ENCODE data around the gene GABRB3.

GABRB3 gene

DNA sequence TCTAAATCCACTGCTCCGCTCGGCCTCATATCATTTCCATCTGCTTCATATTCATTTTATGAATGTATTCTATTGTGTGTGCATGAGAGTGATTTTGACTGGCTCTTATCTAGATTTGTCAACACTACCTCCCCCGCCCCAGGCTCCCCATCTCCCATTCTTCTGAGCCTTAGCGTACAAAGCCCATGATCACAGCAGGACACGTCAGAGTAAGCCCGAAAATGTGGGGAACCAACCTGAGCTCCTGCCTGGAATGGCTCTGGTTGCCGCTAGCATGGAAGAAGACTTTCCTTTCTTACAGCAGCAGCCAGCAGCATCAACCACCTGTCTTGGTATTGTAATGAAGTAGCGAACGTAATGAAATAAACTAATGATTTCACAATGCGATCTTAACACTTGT is 61.4 kb downstream of the GABRB3 start:
- no peak for ATAC-seq
- TF ChIP-seq, protein P1, sequence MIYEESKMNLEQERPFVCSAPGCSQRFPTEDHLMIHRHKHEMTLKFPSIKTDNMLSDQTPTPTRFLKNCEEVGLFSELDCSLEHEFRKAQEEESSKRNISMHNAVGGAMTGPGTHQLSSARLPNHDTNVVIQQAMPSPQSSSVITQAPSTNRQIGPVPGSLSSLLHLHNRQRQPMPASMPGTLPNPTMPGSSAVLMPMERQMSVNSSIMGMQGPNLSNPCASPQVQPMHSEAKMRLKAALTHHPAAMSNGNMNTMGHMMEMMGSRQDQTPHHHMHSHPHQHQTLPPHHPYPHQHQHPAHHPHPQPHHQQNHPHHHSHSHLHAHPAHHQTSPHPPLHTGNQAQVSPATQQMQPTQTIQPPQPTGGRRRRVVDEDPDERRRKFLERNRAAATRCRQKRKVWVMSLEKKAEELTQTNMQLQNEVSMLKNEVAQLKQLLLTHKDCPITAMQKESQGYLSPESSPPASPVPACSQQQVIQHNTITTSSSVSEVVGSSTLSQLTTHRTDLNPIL (CRISPR knock-in tag; IDR thresholded peaks at IDR 0.05; ENCODE audit: low read depth) = no peak
- no peak for TF ChIP-seq ZC3H10 (CRISPR knock-in tag; IDR thresholded peaks at IDR 0.05)
- no peak for TF ChIP-seq BACH2 (CRISPR knock-in tag; IDR thresholded peaks at IDR 0.05; ENCODE audit: borderline replicate concordance)
- TF ChIP-seq, protein P2, sequence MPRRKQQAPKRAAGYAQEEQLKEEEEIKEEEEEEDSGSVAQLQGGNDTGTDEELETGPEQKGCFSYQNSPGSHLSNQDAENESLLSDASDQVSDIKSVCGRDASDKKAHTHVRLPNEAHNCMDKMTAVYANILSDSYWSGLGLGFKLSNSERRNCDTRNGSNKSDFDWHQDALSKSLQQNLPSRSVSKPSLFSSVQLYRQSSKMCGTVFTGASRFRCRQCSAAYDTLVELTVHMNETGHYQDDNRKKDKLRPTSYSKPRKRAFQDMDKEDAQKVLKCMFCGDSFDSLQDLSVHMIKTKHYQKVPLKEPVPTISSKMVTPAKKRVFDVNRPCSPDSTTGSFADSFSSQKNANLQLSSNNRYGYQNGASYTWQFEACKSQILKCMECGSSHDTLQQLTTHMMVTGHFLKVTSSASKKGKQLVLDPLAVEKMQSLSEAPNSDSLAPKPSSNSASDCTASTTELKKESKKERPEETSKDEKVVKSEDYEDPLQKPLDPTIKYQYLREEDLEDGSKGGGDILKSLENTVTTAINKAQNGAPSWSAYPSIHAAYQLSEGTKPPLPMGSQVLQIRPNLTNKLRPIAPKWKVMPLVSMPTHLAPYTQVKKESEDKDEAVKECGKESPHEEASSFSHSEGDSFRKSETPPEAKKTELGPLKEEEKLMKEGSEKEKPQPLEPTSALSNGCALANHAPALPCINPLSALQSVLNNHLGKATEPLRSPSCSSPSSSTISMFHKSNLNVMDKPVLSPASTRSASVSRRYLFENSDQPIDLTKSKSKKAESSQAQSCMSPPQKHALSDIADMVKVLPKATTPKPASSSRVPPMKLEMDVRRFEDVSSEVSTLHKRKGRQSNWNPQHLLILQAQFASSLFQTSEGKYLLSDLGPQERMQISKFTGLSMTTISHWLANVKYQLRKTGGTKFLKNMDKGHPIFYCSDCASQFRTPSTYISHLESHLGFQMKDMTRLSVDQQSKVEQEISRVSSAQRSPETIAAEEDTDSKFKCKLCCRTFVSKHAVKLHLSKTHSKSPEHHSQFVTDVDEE (CRISPR knock-in tag; IDR thresholded peaks at IDR 0.05) = no peak
- TF ChIP-seq GLIS3 (CRISPR knock-in tag; IDR thresholded peaks at IDR 0.05) = no peak

DNA sequence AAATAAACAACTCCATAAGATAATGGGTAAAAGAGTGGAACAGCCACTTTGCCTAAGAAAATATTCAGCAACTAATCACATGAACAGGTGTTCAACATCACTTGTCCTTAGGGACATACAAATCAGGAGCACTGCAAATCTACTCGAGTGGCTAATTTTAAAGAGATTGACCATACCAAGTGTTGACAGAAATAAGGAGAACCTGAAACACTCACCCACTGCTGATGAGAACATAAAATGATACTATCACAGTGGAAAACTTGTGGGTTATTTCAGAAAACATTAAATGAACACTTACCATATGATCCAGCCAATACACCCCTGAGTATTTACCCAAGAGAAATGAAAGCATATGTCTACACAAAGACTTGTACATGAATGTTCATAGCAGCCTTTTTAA is 70.5 kb downstream of the GABRB3 start:
- ATAC-seq = no peak
- TF ChIP-seq ZNF8 (CRISPR knock-in tag; IDR thresholded peaks at IDR 0.05) (no peak), TCF4 (CRISPR knock-in tag; IDR thresholded peaks at IDR 0.05; ENCODE audit: borderline replicate concordance) (no peak), ZNF70 (CRISPR knock-in tag; IDR thresholded peaks at IDR 0.05) (no peak)

DNA sequence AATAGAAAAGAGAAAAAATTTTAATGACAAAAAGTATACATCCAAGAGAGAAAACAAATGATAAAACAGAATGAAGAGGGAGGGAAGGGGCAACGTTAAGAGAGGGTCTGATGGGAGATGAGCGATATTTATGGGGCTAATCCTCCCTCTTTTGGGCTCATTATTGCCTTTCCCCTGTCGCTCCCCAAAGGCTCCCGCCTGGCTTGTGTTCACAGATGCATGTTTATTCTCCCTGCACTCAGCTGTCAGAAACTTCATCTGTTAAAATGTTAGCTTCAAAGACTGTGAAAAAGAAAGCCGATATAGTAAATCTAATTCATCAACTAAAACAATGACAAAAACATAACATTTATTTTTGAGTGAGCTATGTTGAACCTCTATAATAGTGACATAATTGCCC is 74.3 kb downstream of the GABRB3 start:
- TF ChIP-seq ZNF8 (CRISPR knock-in tag; IDR thresholded peaks at IDR 0.05) = no peak
- no peak for TF ChIP-seq GLIS3 (CRISPR knock-in tag; IDR thresholded peaks at IDR 0.05)
- TF ChIP-seq, protein P3, sequence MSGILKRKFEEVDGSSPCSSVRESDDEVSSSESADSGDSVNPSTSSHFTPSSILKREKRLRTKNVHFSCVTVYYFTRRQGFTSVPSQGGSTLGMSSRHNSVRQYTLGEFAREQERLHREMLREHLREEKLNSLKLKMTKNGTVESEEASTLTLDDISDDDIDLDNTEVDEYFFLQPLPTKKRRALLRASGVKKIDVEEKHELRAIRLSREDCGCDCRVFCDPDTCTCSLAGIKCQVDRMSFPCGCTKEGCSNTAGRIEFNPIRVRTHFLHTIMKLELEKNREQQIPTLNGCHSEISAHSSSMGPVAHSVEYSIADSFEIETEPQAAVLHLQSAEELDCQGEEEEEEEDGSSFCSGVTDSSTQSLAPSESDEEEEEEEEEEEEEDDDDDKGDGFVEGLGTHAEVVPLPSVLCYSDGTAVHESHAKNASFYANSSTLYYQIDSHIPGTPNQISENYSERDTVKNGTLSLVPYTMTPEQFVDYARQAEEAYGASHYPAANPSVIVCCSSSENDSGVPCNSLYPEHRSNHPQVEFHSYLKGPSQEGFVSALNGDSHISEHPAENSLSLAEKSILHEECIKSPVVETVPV (CRISPR knock-in tag; IDR thresholded peaks at IDR 0.05) = no peak
- TF ChIP-seq ZC3H10 (CRISPR knock-in tag; IDR thresholded peaks at IDR 0.05) = no peak
- TF ChIP-seq, protein P1 (CRISPR knock-in tag; IDR thresholded peaks at IDR 0.05; ENCODE audit: low read depth) = no peak
- no peak for TF ChIP-seq BACH2 (CRISPR knock-in tag; IDR thresholded peaks at IDR 0.05; ENCODE audit: borderline replicate concordance)
- TF ChIP-seq SNAI2 (CRISPR knock-in tag; IDR thresholded peaks at IDR 0.05) = no peak
- TF ChIP-seq TCF4 (CRISPR knock-in tag; IDR thresholded peaks at IDR 0.05; ENCODE audit: borderline replicate concordance) = no peak
- TF ChIP-seq ZNF565 (CRISPR knock-in tag; conservative IDR thresholded peaks at IDR 0.05; ENCODE audit: low read depth) = no peak
- TF ChIP-seq ESRRG (CRISPR knock-in tag; IDR thresholded peaks at IDR 0.05) = no peak
- no peak for TF ChIP-seq ISL1 (CRISPR knock-in tag; IDR thresholded peaks at IDR 0.05)
- no peak for TF ChIP-seq RARB (CRISPR knock-in tag; IDR thresholded peaks at IDR 0.05)
- no peak for TF ChIP-seq ARNTL (CRISPR knock-in tag; IDR thresholded peaks at IDR 0.05; ENCODE audit: borderline replicate concordance, low read depth)
- TF ChIP-seq, protein P2 (CRISPR knock-in tag; IDR thresholded peaks at IDR 0.05) = no peak
- ATAC-seq = no peak

DNA sequence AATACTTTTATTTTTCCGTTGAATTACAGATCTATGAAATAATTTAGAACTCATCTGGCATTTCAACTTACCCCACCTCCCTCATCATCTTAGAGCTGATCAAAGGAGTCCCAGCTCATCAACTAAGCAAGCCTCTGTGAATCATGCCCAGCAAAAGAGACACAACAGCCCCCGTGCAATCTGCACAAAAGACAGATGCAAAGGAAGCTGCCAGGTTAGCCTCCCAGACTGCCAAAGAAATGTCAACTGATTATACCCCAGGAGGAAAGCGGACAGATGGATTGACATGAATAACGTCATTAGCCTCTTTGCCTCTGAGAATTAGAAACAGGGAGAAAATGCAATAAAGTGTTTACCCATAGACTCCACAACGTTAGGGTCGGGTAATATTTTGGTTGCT is 75.0 kb downstream of the GABRB3 start:
- no peak for ATAC-seq

DNA sequence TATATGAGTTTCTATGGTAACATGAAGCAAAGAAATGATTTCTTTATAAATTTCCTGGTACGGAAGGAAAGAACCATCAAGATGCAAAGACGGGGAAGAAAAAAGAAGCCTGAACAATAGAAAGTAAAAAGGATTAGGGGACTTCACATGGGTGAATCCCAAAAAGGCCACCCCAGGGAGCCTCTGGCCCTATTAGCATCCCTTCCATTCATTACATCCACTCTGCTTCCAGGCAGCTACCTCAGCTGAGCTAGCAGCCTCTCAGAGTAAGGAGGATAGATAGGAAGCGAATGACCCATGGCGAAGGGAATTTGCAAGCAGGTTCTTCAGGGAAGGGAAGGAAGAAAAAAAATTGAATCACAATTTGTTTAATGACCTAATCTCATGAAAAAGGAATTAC is 81.6 kb downstream of the GABRB3 start:
- ATAC-seq = no peak
- TF ChIP-seq, protein P2 (CRISPR knock-in tag; IDR thresholded peaks at IDR 0.05) = no peak
- TF ChIP-seq TCF4 (CRISPR knock-in tag; IDR thresholded peaks at IDR 0.05; ENCODE audit: borderline replicate concordance) = no peak
- TF ChIP-seq, protein P4, sequence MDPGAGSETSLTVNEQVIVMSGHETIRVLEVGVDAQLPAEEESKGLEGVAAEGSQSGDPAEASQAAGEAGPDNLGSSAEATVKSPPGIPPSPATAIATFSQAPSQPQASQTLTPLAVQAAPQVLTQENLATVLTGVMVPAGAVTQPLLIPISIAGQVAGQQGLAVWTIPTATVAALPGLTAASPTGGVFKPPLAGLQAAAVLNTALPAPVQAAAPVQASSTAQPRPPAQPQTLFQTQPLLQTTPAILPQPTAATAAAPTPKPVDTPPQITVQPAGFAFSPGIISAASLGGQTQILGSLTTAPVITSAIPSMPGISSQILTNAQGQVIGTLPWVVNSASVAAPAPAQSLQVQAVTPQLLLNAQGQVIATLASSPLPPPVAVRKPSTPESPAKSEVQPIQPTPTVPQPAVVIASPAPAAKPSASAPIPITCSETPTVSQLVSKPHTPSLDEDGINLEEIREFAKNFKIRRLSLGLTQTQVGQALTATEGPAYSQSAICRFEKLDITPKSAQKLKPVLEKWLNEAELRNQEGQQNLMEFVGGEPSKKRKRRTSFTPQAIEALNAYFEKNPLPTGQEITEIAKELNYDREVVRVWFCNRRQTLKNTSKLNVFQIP (CRISPR knock-in tag; IDR thresholded peaks at IDR 0.05; ENCODE audit: borderline replicate concordance, low read depth) = no peak
- no peak for TF ChIP-seq ZNF70 (CRISPR knock-in tag; IDR thresholded peaks at IDR 0.05)
- TF ChIP-seq, protein P3 (CRISPR knock-in tag; IDR thresholded peaks at IDR 0.05) = no peak
- TF ChIP-seq SNAI2 (CRISPR knock-in tag; IDR thresholded peaks at IDR 0.05) = no peak
- no peak for TF ChIP-seq ISL1 (CRISPR knock-in tag; IDR thresholded peaks at IDR 0.05)
- no peak for TF ChIP-seq RARB (CRISPR knock-in tag; IDR thresholded peaks at IDR 0.05)

More for the DNA sequence above, 75.0 kb downstream of the GABRB3 start:
- no peak for TF ChIP-seq ZNF8 (CRISPR knock-in tag; IDR thresholded peaks at IDR 0.05)

All from SK-N-SH treated with all-trans-retinoic acid at 6 μM for 48 hours (cell line).